NB4 (cell line): ENCODE data around the gene SRSF3.

Experiments used
- DNase-seq: peaks from one replicate; pipeline ENCODE4 v3.0.0; 2010; ENCODE audit warnings: low read depth
- H3K4me3 ChIP-seq: one replicate; pipeline ENCODE4 v1.5.1; 2011; ENCODE audit warnings: mild to moderate bottlenecking, low read depth, low read length, moderate library complexity
- MYC ChIP-seq: IDR thresholded peaks from 2 replicates; pipeline ENCODE4 v1.6.1; 2011; ENCODE audit warnings: low read depth, low read length
- POLR2A ChIP-seq: IDR thresholded peaks from 2 replicates; pipeline ENCODE4 v1.6.1; 2011; ENCODE audit warnings: mild to moderate bottlenecking; ENCODE audit not compliant: insufficient read length; ENCODE audit errors: extremely low read depth
- TF ChIP-seq, protein P1 (sequence below): IDR thresholded peaks from 2 replicates; pipeline ENCODE4 v1.6.1; 2011; ENCODE audit warnings: low read depth, low read length
- TF ChIP-seq, protein P2 (sequence below): IDR thresholded peaks from one replicate; pipeline ENCODE4 v1.5.1; 2012; ENCODE audit warnings: low read depth, low read length

SRSF3 gene

DNA sequence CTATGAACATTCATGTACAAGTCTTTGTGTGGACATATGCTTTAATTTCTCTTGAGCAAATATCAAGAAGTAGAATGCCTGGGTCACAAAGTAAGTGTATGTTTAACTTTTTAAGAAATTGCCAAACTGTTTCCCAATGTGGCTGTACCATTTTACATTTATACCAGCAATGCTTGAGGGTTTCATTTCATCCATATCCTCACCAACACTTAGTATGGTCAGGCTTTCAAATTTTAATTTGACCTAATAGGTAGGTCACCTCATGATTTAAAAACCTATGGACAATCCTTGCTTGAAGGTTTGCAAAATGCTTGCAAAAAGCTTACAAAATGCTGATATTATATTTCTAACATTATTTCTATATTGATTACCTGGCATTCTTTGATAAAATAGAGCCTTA is 19.5 kb upstream of the SRSF3 start:
- no peak for DNase-seq
- no peak overlapping the region for H3K4me3 ChIP-seq
- TF ChIP-seq, protein P1, sequence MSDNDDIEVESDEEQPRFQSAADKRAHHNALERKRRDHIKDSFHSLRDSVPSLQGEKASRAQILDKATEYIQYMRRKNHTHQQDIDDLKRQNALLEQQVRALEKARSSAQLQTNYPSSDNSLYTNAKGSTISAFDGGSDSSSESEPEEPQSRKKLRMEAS: no peak
- TF ChIP-seq, protein P2, sequence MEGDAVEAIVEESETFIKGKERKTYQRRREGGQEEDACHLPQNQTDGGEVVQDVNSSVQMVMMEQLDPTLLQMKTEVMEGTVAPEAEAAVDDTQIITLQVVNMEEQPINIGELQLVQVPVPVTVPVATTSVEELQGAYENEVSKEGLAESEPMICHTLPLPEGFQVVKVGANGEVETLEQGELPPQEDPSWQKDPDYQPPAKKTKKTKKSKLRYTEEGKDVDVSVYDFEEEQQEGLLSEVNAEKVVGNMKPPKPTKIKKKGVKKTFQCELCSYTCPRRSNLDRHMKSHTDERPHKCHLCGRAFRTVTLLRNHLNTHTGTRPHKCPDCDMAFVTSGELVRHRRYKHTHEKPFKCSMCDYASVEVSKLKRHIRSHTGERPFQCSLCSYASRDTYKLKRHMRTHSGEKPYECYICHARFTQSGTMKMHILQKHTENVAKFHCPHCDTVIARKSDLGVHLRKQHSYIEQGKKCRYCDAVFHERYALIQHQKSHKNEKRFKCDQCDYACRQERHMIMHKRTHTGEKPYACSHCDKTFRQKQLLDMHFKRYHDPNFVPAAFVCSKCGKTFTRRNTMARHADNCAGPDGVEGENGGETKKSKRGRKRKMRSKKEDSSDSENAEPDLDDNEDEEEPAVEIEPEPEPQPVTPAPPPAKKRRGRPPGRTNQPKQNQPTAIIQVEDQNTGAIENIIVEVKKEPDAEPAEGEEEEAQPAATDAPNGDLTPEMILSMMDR: no peak
- no peak for TF ChIP-seq POLR2A
- no peak for TF ChIP-seq MYC

DNA sequence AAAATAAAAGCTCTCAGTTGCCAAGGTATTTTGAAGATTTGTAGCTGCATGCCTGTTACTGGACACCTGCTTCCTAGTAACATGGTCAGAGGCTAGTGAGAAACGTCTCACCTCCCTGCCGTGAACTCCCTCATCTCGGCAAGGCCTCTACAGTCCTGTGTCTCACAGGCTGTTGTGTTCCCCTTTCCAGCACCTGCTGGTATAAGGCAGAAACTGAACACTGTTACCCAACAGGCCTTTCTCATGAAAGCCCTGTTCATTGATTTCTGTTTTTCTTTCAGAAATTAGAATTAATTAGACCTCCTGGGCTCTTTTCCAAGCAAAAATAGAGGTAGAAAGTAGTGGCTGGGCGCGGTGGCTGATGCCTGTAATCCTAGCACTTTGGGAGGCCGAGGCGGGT is 17.6 kb upstream of the SRSF3 start:
- no peak for DNase-seq
- H3K4me3 ChIP-seq: no peak overlapping the region
- TF ChIP-seq POLR2A (no peak), MYC (no peak)
- TF ChIP-seq, protein P1: no peak
- TF ChIP-seq, protein P2: no peak

DNA sequence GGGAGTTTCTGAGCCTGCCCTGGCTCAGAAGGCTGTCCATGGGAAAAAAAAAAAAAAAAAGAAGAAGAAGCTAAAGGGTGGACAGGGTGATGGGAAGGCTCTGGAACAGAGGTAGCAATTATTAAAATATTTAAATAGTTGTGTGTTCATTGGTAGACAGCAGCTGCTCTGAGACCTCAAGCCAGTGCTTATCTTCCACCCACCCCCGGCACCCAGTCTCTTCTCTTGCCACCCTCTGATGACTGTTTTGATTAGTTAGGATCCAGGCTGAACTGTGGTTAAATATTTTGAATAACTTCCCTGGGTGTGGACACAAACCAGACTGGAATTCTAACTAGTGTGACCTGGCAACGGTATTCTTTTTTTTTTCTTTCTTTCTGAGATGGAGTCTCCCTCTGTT is 16.9 kb upstream of the SRSF3 start:
- no peak for DNase-seq
- TF ChIP-seq, protein P1: no peak
- H3K4me3 ChIP-seq: no peak overlapping the region

DNA sequence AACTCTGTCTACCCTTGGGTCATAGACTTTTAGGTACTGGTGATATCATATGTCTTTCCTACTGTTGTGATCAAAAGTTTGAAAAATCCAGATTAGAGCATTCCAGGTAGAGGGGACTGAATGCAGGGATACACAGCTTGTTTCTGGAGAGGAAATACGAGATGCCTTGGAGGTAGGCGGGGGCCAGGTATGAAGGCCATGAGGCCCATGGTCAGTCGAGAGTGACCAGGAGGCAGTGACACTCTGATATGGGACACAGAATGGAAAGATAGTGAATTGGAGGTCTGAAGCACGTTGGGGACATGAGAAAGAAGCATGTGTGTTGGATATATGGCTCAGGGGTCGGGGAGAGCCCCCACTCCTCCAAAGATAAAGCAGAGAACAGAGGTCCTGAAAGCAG is 16.1 kb upstream of the SRSF3 start:
- H3K4me3 ChIP-seq: no peak overlapping the region
- TF ChIP-seq, protein P1: no peak
- TF ChIP-seq MYC (no peak), POLR2A (no peak)
- TF ChIP-seq, protein P2: no peak
- DNase-seq: no peak

DNA sequence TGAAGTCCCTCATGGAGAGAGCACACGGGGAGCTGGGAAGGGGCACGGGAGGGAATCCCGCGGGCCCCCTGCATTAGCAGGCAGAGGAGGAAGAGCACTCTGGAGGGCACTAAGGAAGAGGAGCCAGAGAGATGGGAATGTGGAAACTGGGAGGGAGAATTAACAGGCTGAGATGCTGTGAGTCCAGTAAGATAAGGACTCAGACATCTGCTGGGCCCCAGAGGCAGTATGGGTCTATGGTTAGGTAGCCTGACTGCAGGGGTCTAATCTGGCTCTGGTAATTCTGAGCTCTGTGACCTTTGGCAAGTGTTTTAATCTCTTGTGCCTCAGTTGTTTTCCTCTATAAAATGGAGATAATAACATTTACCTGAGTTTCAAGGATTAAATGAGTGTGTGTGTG is 15.7 kb upstream of the SRSF3 start:
- TF ChIP-seq POLR2A (no peak), MYC (no peak)
- TF ChIP-seq, protein P1: no peak
- TF ChIP-seq, protein P2: no peak
- H3K4me3 ChIP-seq: no peak overlapping the region
- DNase-seq: no peak

DNA sequence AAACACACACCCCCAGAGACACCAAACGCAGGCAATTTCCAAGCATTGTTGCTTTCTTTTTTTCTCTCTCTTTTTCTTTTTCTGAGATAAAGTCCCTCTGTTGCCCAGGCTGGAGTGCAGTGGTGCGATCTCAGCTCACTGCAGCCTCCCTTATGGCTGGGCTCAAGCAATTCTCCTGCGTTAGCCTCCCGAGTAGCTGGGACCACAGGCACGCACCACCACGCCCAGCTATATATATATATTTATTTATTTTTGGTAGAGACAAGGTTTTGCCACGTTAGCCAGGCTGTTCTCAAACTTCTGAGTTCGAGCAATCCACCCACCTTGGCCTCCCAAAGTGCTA is 14.0 kb upstream of the SRSF3 start:
- DNase-seq: no peak
- TF ChIP-seq, protein P1: no peak
- TF ChIP-seq MYC (no peak), POLR2A (no peak)
- TF ChIP-seq, protein P2: no peak
- H3K4me3 ChIP-seq: no peak overlapping the region

DNA sequence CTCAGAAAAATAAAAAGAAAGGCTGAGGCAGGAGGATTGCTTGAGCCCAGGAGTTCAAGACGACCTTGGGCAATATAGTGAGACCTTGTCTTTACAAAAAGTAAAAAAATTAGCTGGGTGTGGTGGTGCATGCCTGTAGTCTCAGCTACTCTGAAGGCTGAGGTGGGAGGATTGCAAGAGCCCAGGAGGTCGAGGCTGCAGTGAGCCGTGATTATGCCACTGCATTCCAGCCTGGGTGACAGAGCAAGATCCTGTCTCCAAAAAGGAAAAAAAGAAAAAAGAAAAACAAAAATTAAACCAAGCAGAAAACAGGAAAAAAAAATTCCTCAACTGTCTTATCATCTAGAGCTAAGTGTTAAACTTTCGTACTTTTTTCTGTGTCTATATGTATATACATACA is 12.4 kb upstream of the SRSF3 start:
- DNase-seq: no peak
- TF ChIP-seq, protein P2: no peak
- no peak for TF ChIP-seq POLR2A
- TF ChIP-seq, protein P1: no peak
- TF ChIP-seq MYC: no peak
- no peak overlapping the region for H3K4me3 ChIP-seq
